IPS-20b (cell line): ENCODE measurements around the gene FHOD1.

ENCODE experiments used
- H3K27ac ChIP-seq: one replicate; pipeline ENCODE4 v1.5.1; 2013; ENCODE audit warnings: low read length
- H3K27me3 ChIP-seq: 2 replicates; pipeline ENCODE4 v1.6.1; 2013; ENCODE audit warnings: mild to moderate bottlenecking, low read length, inconsistent platforms; ENCODE audit not compliant: insufficient read depth
- H3K36me3 ChIP-seq: 2 replicates; pipeline ENCODE4 v1.6.1; 2013; ENCODE audit warnings: low read depth, mild to moderate bottlenecking, inconsistent platforms, low read length, moderate library complexity; ENCODE audit not compliant: insufficient read depth
- H3K4me1 ChIP-seq: 2 replicates; pipeline ENCODE4 v1.6.1; 2013; ENCODE audit warnings: mild to moderate bottlenecking, control low read depth, inconsistent platforms, low read length, moderate library complexity; ENCODE audit not compliant: insufficient read depth
- H3K4me3 ChIP-seq: 2 replicates; pipeline ENCODE4 v1.5.1; 2013; ENCODE audit warnings: mild to moderate bottlenecking, low read length, inconsistent platforms
- H3K9ac ChIP-seq: 2 replicates; pipeline ENCODE4 v1.6.1; 2013; ENCODE audit warnings: low read depth, mild to moderate bottlenecking, inconsistent platforms, low read length, moderate library complexity
- H3K9me3 ChIP-seq: 2 replicates; pipeline ENCODE4 v1.6.1; 2013; ENCODE audit warnings: mild to moderate bottlenecking, low read depth, low read length, inconsistent platforms; ENCODE audit not compliant: insufficient read depth

FHOD1 gene

DNA sequence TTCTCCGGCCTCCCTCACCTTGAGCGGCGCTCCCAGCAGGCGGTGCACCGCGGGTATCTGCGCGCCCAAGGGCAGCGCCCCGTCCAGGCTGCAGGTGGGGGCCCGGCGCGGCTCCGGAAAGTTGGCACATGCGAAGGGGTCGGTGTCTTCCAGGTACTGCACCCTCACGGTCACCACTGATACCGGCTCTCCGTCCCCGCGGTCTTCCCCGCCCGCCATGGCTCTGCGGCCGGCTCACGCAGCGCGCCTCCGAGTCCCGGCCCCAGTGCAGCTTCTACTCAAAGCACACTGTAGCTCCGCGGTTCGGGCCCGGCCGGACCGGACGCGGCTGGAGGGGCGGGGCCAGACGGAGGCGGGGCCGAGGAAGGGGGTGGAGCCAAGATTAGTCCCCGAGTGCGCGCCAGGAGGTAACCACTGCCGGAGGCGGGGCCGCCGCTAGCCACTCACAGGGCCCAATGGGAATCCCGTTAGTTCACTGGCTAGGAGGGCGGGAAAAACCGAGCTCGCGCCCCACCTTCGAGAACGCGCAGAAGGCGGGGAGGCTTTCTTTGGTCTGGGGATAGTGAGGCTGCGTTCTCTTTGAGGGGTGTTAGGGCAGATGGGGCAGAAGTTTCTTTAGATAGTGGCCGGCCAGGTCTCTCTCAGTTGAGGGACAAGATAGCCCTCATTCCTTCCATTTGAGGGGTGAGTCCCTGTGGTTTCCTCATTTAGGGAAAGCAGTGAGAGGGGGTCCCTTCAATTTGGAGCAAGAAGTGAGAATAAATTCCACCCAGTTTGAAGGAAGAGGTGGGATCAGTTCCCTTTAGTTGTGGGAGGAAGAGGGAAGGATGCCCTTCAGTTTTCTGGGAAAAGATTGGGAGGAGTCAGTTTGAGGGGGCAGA is at the start of gene FHOD1:
FHOD1 (minus strand) TSS at position 290 of the 881 bp plus-strand sequence; CDS start at position 219, 71 bp downstream.
- H3K4me3 ChIP-seq: peak within 1 kb of the TSS; percentile 90
- H3K36me3 ChIP-seq: no peaks in the 10 kb centered on the region
- peaks cover 26% of the 10 kb centered on the region for H3K4me1 ChIP-seq
- no peaks in the 10 kb centered on the region for H3K9me3 ChIP-seq
- H3K27me3 ChIP-seq: peaks cover 37% of the 10 kb centered on the region
- H3K9ac ChIP-seq: peak within 1 kb of the TSS; percentile 86
- peak within 1 kb of the TSS; percentile 82 for H3K27ac ChIP-seq

GRCh38 chr16:67296420-67296819 is 49.1 kb upstream of the FHOD1 start:
- Histone ChIP-seq H3K27ac (no peak overlapping the region), H3K9ac (no peak overlapping the region), H3K27me3 (peaks cover 33% of the 10 kb centered on the region; the same call in 1 of the 2 replicates), H3K36me3 (no peaks in the 10 kb centered on the region), H3K9me3 (no peaks in the 10 kb centered on the region), H3K4me3 (no peak overlapping the region), H3K4me1 (no peaks in the 10 kb centered on the region)

- Histone ChIP-seq H3K4me3 (no peak overlapping the region), H3K27ac (no peak overlapping the region), H3K9me3 (no peaks in the 10 kb centered on the region), H3K27me3 (peaks cover 33% of the 10 kb centered on the region; the same call in 1 of the 2 replicates), H3K9ac (no peak overlapping the region), H3K36me3 (no peaks in the 10 kb centered on the region), H3K4me1 (no peaks in the 10 kb centered on the region)
Measured at GRCh38 chr16:67294938-67295361, 47.7 kb upstream of the FHOD1 start.

- no peaks in the 10 kb centered on the region for H3K36me3 ChIP-seq
- no peaks in the 10 kb centered on the region for H3K9me3 ChIP-seq
- no peak overlapping the region for H3K9ac ChIP-seq
- H3K27me3 ChIP-seq: peaks cover 33% of the 10 kb centered on the region; the same call in 1 of the 2 replicates
- no peak overlapping the region for H3K27ac ChIP-seq
- no peaks in the 10 kb centered on the region for H3K4me1 ChIP-seq
- H3K4me3 ChIP-seq: no peak overlapping the region
Measured at GRCh38 chr16:67294171-67294757, 47.0 kb upstream of the FHOD1 start.

- H3K9me3 ChIP-seq: no peaks in the 10 kb centered on the region
- no peaks in the 10 kb centered on the region for H3K4me1 ChIP-seq
- no peak overlapping the region for H3K9ac ChIP-seq
- no peak overlapping the region for H3K27ac ChIP-seq
- no peak overlapping the region for H3K4me3 ChIP-seq
- no peaks in the 10 kb centered on the region for H3K36me3 ChIP-seq
- peaks cover 23% of the 10 kb centered on the region; the same call in 1 of the 2 replicates for H3K27me3 ChIP-seq
Measured at GRCh38 chr16:67291461-67291860, 44.2 kb upstream of the FHOD1 start.

- Histone ChIP-seq H3K9ac (no peak overlapping the region), H3K9me3 (no peaks in the 10 kb centered on the region), H3K4me3 (no peak overlapping the region), H3K27ac (no peak overlapping the region), H3K4me1 (no peaks in the 10 kb centered on the region), H3K36me3 (no peaks in the 10 kb centered on the region), H3K27me3 (peaks cover 6% of the 10 kb centered on the region; the same call in 1 of the 2 replicates)
Measured at GRCh38 chr16:67287960-67288359, 40.7 kb upstream of the FHOD1 start.

- Histone ChIP-seq H3K36me3 (no peaks in the 10 kb centered on the region), H3K9ac (no peak overlapping the region)
Measured at GRCh38 chr16:67286441-67287235, 39.4 kb upstream of the FHOD1 start.

DNA sequence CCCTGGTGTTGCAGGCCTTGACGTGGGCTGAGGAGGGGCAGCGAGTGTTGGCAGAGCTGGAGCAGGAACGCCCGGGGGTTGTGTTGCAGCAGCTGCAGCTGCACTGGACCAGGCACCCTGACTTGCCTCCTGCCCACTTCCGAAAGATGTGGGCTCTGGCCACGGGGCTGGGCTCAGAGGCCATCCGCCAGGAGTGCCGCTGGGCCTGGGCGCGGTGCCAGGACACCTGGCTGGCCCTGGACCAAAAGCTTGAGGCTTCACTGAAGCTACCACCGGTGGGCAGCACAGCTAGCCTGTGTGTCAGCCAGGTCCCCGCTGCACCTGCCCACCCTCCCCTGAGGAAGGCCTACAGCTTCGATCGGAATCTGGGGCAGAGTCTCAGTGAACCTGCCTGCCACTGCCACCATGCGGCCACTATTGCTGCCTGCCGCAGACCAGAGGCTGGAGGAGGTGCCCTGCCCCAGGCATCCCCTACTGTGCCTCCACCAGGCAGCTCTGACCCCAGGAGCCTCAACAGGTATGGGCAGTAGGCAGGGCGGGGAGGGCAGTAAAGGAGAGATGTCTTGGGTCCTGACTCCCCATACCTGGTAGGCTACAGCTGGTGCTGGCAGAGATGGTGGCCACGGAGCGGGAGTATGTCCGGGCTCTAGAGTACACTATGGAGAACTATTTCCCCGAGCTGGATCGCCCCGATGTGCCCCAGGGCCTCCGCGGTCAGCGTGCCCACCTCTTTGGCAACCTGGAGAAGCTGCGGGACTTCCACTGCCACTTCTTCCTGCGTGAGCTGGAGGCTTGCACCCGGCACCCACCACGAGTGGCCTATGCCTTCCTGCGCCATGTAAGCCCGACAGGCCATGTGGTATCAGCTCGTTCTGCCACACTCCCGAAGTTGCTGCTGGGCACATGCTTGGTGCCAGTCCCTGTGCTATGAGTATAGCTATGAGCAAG is 37.7 kb upstream of the FHOD1 start:
- H3K27ac ChIP-seq: no peak overlapping the region
- H3K27me3 ChIP-seq: peaks cover 10% of the 10 kb centered on the region
- H3K36me3 ChIP-seq: no peaks in the 10 kb centered on the region
- no peak overlapping the region for H3K9ac ChIP-seq
- H3K4me3 ChIP-seq: no peak overlapping the region
- H3K9me3 ChIP-seq: no peaks in the 10 kb centered on the region
- no peaks in the 10 kb centered on the region for H3K4me1 ChIP-seq

More at GRCh38 chr16:67286441-67287235, 39.4 kb upstream of the FHOD1 start:
- Histone ChIP-seq H3K9me3 (no peaks in the 10 kb centered on the region), H3K27ac (no peak overlapping the region), H3K4me3 (no peak overlapping the region), H3K27me3 (no peaks in the 10 kb centered on the region), H3K4me1 (no peaks in the 10 kb centered on the region)

DNA sequence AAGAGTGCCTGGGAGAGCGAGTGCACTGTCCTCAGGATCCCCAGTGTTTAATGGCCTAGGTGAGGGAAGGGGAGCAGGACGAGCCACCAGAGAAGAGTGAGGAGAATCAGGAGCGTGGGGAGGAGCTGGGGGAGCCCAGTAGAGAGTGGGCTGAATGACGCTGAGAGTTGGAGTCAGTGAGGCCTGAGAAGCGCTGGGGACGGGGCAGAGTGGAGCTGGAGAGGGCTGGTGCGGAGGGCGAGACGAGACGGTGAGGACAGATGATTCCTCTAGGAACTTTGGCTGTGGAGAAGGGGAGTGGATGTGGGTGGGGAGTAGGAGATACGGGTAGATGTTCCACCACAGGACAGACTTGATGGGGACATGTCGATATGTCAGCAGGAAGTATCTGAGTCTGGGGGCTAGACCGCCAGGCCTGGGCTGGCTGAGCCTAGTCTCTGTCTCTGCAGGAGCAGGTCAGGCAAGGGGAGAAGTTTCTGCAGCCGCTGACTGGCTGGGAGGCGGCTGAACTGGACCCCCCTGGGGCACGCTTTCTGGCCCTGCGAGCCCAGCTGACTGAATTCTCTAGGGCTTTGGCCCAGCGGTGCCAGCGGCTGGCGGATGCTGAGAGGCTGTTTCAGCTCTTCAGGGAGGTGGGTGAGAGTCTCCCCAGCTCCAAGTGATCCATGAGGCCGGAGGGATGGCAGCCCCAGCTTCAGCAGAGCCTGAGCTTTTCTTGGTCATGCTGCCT is 36.7 kb upstream of the FHOD1 start:
- Histone ChIP-seq H3K4me3 (no peak overlapping the region), H3K9me3 (no peaks in the 10 kb centered on the region), H3K27me3 (peaks cover 17% of the 10 kb centered on the region), H3K4me1 (no peaks in the 10 kb centered on the region), H3K27ac (no peak overlapping the region), H3K36me3 (no peaks in the 10 kb centered on the region), H3K9ac (no peak overlapping the region)

DNA sequence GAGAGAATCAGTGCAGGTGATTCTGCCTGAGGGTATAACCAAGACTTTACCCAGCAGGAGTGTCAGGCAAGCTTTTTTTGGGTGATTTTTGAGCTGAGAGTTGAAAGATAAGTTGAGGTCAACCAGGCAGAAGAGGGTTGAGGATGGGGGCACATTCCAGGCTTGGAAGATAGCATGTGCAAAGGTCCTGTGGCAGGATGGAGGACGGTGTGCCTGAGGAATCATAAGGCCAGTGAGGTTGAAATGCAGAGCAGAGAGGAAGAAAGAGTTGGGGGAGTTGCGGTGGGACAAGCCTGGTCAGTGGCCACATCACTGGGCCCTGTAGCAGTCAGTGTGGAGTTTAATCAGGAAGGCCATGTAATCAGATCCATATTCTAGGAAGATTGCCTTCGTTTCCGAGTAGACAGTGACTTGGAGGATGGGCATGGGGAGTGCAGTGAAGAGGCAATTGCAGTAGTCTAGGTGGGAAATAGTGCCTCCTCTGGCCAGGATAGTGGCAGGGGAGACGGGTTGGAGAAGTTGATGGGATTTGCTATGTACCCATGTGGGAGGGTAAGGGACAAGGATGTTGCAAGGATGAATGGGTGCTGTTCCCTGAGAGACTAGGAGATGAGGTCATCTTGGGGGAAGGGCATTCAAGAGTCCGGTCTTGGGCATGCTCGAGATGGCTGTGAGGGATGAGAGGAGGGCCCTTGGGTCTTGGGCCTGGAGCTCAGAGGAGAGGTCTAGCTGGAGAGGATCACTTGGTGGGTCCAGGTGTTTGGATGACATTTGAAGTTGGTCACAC is 36.0 kb upstream of the FHOD1 start:
- H3K9ac ChIP-seq: no peak overlapping the region
- no peaks in the 10 kb centered on the region for H3K4me1 ChIP-seq
- H3K9me3 ChIP-seq: no peaks in the 10 kb centered on the region
- H3K27ac ChIP-seq: no peak overlapping the region
- peaks cover 24% of the 10 kb centered on the region for H3K27me3 ChIP-seq
- H3K36me3 ChIP-seq: no peaks in the 10 kb centered on the region
- H3K4me3 ChIP-seq: no peak overlapping the region
